GM23338 (cell line): Measurements from ENCODE around the gene DDX49. TPM values are rescaled to one million over a fixed set of nuclear protein-coding genes. Genes with fewer than 3 reads are reported as not detected.

ENCODE experiments used
- CREB1 ChIP-seq: fragments of 250-450 bp; sonication (Bioruptor Pico); IDR thresholded peaks from 2 replicates; pipeline ENCODE4 v1.5.0; 2020; ENCODE audit warnings: low read depth, mild to moderate bottlenecking, moderate library complexity
- EZH2 ChIP-seq: fragments of 200-600 bp; sonication (generic); IDR thresholded peaks from one replicate; pipeline ENCODE4 v1.8.0; 2017; ENCODE audit warnings: antibody characterized with exemption, mild to moderate bottlenecking, low read depth; ENCODE audit not compliant: unreplicated experiment
- EZH2phosphoT487 ChIP-seq: fragments of 200-600 bp; sonication (generic); IDR thresholded peaks from one replicate; pipeline ENCODE4 v1.8.1; 2018; ENCODE audit warnings: antibody characterized with exemption; ENCODE audit not compliant: unreplicated experiment
- JUNB ChIP-seq: IDR thresholded peaks from one replicate; pipeline ENCODE4 v1.6.1; 2016; ENCODE audit warnings: antibody characterized with exemption; ENCODE audit not compliant: unreplicated experiment
- POLR2AphosphoS5 ChIP-seq: IDR thresholded peaks from 2 replicates; pipeline ENCODE4 v1.6.1; 2016; ENCODE audit warnings: antibody characterized with exemption, low read depth
- polyA plus RNA-seq: library from polyadenylated mRNA; unstranded; fragments of >200 nt; fragmentation: Nextera tagmentation; extraction: Ambion mirVana; gene quantifications from 2 replicates; pipeline ENCODE4 v1.2.1, GENCODE V29; 2016
- total RNA-seq: library from RNA; depleted of rRNA; stranded (reverse); fragments of >200 nt; shearing (Covaris generic); gene quantifications from 2 replicates; pipeline ENCODE4 v1.2.3, GENCODE V29; 2014
- TF ChIP-seq, protein P1 (sequence below): fragments of 250-450 bp; sonication (Bioruptor Pico); IDR thresholded peaks from 2 replicates; pipeline ENCODE4 v1.5.0; 2020; ENCODE audit warnings: mild to moderate bottlenecking, moderate library complexity
- TF ChIP-seq, protein P2 (sequence below): IDR thresholded peaks from 2 replicates; pipeline ENCODE4 v1.6.1; 2016; ENCODE audit warnings: antibody characterized with exemption
- TF ChIP-seq, protein P3 (sequence below), 2 experiments: fragments of 200-600 bp in 1 of 2; sonication (generic) in 1 of 2; conservative IDR thresholded peaks; 2 replicates each; pipeline versions ENCODE4 v1.5.1 to v1.6.1; 2016 to 2017; ENCODE audit warnings: antibody characterized with exemption in 2 of 2, low read depth in 2 of 2, mild to moderate bottlenecking in 2 of 2, moderate library complexity in 1 of 2

DDX49 gene
- total and polyA plus RNA-seq, 2 experiments from 2014 or later, result 40.2 to 75.3 TPM

- TF ChIP-seq, protein P1, sequence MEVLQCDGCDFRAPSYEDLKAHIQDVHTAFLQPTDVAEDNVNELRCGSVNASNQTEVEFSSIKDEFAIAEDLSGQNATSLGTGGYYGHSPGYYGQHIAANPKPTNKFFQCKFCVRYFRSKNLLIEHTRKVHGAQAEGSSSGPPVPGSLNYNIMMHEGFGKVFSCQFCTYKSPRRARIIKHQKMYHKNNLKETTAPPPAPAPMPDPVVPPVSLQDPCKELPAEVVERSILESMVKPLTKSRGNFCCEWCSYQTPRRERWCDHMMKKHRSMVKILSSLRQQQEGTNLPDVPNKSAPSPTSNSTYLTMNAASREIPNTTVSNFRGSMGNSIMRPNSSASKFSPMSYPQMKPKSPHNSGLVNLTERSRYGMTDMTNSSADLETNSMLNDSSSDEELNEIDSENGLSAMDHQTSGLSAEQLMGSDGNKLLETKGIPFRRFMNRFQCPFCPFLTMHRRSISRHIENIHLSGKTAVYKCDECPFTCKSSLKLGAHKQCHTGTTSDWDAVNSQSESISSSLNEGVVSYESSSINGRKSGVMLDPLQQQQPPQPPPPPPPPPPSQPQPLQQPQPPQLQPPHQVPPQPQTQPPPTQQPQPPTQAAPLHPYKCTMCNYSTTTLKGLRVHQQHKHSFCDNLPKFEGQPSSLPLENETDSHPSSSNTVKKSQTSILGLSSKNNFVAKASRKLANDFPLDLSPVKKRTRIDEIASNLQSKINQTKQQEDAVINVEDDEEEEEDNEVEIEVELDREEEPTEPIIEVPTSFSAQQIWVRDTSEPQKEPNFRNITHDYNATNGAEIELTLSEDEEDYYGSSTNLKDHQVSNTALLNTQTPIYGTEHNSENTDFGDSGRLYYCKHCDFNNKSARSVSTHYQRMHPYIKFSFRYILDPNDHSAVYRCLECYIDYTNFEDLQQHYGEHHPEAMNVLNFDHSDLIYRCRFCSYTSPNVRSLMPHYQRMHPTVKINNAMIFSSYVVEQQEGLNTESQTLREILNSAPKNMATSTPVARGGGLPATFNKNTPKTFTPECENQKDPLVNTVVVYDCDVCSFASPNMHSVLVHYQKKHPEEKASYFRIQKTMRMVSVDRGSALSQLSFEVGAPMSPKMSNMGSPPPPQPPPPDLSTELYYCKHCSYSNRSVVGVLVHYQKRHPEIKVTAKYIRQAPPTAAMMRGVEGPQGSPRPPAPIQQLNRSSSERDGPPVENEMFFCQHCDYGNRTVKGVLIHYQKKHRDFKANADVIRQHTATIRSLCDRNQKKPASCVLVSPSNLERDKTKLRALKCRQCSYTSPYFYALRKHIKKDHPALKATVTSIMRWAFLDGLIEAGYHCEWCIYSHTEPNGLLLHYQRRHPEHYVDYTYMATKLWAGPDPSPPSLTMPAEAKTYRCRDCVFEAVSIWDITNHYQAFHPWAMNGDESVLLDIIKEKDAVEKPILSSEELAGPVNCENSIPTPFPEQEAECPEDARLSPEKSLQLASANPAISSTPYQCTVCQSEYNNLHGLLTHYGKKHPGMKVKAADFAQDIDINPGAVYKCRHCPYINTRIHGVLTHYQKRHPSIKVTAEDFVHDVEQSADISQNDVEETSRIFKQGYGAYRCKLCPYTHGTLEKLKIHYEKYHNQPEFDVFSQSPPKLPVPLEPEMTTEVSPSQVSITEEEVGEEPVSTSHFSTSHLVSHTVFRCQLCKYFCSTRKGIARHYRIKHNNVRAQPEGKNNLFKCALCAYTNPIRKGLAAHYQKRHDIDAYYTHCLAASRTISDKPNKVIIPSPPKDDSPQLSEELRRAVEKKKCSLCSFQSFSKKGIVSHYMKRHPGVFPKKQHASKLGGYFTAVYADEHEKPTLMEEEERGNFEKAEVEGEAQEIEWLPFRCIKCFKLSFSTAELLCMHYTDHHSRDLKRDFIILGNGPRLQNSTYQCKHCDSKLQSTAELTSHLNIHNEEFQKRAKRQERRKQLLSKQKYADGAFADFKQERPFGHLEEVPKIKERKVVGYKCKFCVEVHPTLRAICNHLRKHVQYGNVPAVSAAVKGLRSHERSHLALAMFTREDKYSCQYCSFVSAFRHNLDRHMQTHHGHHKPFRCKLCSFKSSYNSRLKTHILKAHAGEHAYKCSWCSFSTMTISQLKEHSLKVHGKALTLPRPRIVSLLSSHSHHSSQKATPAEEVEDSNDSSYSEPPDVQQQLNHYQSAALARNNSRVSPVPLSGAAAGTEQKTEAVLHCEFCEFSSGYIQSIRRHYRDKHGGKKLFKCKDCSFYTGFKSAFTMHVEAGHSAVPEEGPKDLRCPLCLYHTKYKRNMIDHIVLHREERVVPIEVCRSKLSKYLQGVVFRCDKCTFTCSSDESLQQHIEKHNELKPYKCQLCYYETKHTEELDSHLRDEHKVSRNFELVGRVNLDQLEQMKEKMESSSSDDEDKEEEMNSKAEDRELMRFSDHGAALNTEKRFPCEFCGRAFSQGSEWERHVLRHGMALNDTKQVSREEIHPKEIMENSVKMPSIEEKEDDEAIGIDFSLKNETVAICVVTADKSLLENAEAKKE (CRISPR knock-in tag), result no peak
- no peak for TF ChIP-seq EZH2
- TF ChIP-seq EZH2phosphoT487, result no peak
- TF ChIP-seq CREB1 (CRISPR knock-in tag), result no peak
- TF ChIP-seq, protein P2, sequence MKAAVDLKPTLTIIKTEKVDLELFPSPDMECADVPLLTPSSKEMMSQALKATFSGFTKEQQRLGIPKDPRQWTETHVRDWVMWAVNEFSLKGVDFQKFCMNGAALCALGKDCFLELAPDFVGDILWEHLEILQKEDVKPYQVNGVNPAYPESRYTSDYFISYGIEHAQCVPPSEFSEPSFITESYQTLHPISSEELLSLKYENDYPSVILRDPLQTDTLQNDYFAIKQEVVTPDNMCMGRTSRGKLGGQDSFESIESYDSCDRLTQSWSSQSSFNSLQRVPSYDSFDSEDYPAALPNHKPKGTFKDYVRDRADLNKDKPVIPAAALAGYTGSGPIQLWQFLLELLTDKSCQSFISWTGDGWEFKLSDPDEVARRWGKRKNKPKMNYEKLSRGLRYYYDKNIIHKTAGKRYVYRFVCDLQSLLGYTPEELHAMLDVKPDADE, result no peak
- no peak for TF ChIP-seq JUNB
- TF ChIP-seq, protein P3, sequence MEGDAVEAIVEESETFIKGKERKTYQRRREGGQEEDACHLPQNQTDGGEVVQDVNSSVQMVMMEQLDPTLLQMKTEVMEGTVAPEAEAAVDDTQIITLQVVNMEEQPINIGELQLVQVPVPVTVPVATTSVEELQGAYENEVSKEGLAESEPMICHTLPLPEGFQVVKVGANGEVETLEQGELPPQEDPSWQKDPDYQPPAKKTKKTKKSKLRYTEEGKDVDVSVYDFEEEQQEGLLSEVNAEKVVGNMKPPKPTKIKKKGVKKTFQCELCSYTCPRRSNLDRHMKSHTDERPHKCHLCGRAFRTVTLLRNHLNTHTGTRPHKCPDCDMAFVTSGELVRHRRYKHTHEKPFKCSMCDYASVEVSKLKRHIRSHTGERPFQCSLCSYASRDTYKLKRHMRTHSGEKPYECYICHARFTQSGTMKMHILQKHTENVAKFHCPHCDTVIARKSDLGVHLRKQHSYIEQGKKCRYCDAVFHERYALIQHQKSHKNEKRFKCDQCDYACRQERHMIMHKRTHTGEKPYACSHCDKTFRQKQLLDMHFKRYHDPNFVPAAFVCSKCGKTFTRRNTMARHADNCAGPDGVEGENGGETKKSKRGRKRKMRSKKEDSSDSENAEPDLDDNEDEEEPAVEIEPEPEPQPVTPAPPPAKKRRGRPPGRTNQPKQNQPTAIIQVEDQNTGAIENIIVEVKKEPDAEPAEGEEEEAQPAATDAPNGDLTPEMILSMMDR (conservative IDR thresholded peaks at IDR 0.05; ENCODE audit: low read depth in 2 of 2), result no peak
- TF ChIP-seq POLR2AphosphoS5, result no peak
Observed at GRCh38 chr19:18897094-18898029, 22.2 kb upstream of the DDX49 start (continued).
